GM18517 (cell line): Measurements from ENCODE around the gene RRN3.
"Not testable (repeated sequence)": the region's sequence is repeated elsewhere in the genome, so short reads cannot be mapped to it uniquely, and the experiment has no call there.

Source experiments
- ATAC-seq: cut with Tn5 transposase; IDR thresholded peaks from one replicate; pipeline ENCODE4 v1.9.1; 2021; ENCODE audit warnings: mild to moderate bottlenecking, moderate library complexity; ENCODE audit not compliant: unreplicated experiment

RRN3 gene

GRCh38 chr16:15028801-15029698, 65.0 kb downstream of the RRN3 start:
- ATAC-seq, result not testable (repeated sequence)

- ATAC-seq, result not testable (repeated sequence)
Measured at GRCh38 chr16:15028345-15028715, 65.7 kb downstream of the RRN3 start.

- not testable (repeated sequence) for ATAC-seq
Measured at GRCh38 chr16:15027503-15028344, 66.3 kb downstream of the RRN3 start.

- not testable (repeated sequence) for ATAC-seq
Measured at GRCh38 chr16:15027051-15027450, 67.0 kb downstream of the RRN3 start.

- not testable (repeated sequence) for ATAC-seq
Measured at GRCh38 chr16:15025234-15025951, 68.7 kb downstream of the RRN3 start.

GRCh38 chr16:15024858-15025199, 69.2 kb downstream of the RRN3 start:
- not testable (repeated sequence) for ATAC-seq

GRCh38 chr16:15023381-15024077, 70.5 kb downstream of the RRN3 start:
- not testable (repeated sequence) for ATAC-seq

- peak; percentile 81 for ATAC-seq
Measured at GRCh38 chr16:15022194-15022593, 71.9 kb downstream of the RRN3 start.

GRCh38 chr16:15021429-15021828, 72.6 kb downstream of the RRN3 start:
- ATAC-seq, result not testable (repeated sequence)

- not testable (repeated sequence) for ATAC-seq
Measured at GRCh38 chr16:15016951-15017580, 77.0 kb downstream of the RRN3 start.

GRCh38 chr16:15016354-15016753, 77.7 kb downstream of the RRN3 start:
- ATAC-seq, result not testable (repeated sequence)

- ATAC-seq, result not testable (repeated sequence)
Measured at GRCh38 chr16:15015671-15016070, 78.4 kb downstream of the RRN3 start.

- ATAC-seq, result not testable (repeated sequence)
Measured at GRCh38 chr16:15012941-15013340, 81.1 kb downstream of the RRN3 start.
